Mesothelial cell of epicardium (in vitro differentiated cells): ENCODE measurements around the gene TRAPPC12. TPM values are rescaled to one million over a fixed set of nuclear protein-coding genes. Genes with fewer than 3 reads are reported as not detected.

Experiments
- DNase-seq, 2 experiments: peaks; one replicate each; pipeline ENCODE4 v3.0.0; 2021; ENCODE audit warnings: low spot score in 2 of 2; ENCODE audit not compliant: unreplicated experiment in 2 of 2
- H3K27ac Mint-ChIP-seq: 2 replicates; pipeline ENCODE4 v1.8.0; 2021; ENCODE audit warnings: mixed read lengths
- H3K27me3 Mint-ChIP-seq: 2 replicates; pipeline ENCODE4 v1.8.0; 2021; ENCODE audit warnings: low read depth, mixed read lengths
- H3K36me3 Mint-ChIP-seq: 2 replicates; pipeline ENCODE4 v1.8.0; 2021; ENCODE audit warnings: mixed read lengths
- H3K4me1 Mint-ChIP-seq: 2 replicates; pipeline ENCODE4 v1.8.0; 2021; ENCODE audit warnings: mixed read lengths
- H3K4me3 Mint-ChIP-seq: 2 replicates; pipeline ENCODE4 v1.8.0; 2021; ENCODE audit warnings: mild to moderate bottlenecking, moderate library complexity, mixed read lengths
- H3K9me3 Mint-ChIP-seq: 2 replicates; pipeline ENCODE4 v1.8.0; 2021; ENCODE audit warnings: mixed read lengths
- total RNA-seq: library from RNA; stranded (reverse); gene quantifications from 3 replicates; pipeline ENCODE4 v1.2.1, GENCODE V29; 2021
- TF ChIP-seq, protein P1 (sequence below): fragments of 200-600 bp; sonication (generic); IDR thresholded peaks from one replicate; pipeline ENCODE4 v1.5.0; 2021; ENCODE audit warnings: antibody characterized with exemption; ENCODE audit not compliant: unreplicated experiment

TRAPPC12 gene
- total RNA-seq, 1 donor from 2014 or later: 134 TPM

- no peak overlapping the region for H3K27ac Mint-ChIP-seq
- no peak overlapping the region for H3K4me3 Mint-ChIP-seq
- no peaks in the 10 kb centered on the region for H3K4me1 Mint-ChIP-seq
- no peaks in the 10 kb centered on the region for H3K27me3 Mint-ChIP-seq
- TF ChIP-seq, protein P1, sequence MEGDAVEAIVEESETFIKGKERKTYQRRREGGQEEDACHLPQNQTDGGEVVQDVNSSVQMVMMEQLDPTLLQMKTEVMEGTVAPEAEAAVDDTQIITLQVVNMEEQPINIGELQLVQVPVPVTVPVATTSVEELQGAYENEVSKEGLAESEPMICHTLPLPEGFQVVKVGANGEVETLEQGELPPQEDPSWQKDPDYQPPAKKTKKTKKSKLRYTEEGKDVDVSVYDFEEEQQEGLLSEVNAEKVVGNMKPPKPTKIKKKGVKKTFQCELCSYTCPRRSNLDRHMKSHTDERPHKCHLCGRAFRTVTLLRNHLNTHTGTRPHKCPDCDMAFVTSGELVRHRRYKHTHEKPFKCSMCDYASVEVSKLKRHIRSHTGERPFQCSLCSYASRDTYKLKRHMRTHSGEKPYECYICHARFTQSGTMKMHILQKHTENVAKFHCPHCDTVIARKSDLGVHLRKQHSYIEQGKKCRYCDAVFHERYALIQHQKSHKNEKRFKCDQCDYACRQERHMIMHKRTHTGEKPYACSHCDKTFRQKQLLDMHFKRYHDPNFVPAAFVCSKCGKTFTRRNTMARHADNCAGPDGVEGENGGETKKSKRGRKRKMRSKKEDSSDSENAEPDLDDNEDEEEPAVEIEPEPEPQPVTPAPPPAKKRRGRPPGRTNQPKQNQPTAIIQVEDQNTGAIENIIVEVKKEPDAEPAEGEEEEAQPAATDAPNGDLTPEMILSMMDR: no peak
- H3K9me3 Mint-ChIP-seq: no peaks in the 10 kb centered on the region
- peaks cover 42% of the 10 kb centered on the region for H3K36me3 Mint-ChIP-seq
- DNase-seq: no peak
Observed at GRCh38 chr2:3387644-3388411, 8.3 kb downstream of the TRAPPC12 start.

DNA sequence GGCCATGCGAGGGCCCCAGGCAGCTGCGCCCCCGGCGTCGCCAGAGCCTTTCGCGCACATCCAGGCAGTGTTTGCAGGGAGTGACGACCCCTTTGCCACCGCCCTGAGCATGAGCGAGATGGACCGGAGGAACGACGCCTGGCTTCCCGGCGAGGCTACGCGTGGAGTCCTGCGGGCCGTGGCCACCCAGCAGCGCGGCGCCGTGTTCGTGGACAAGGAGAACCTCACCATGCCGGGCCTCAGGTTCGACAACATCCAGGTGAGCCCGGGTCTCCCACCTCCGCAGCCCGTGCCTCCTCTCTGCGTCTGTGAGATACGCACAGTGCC lies 8.9 kb downstream of the TRAPPC12 start:
- H3K9me3 Mint-ChIP-seq: peaks cover 4% of the 10 kb centered on the region
- no peak for DNase-seq
- peaks cover 44% of the 10 kb centered on the region for H3K36me3 Mint-ChIP-seq
- H3K4me3 Mint-ChIP-seq: no peak overlapping the region
- H3K4me1 Mint-ChIP-seq: no peaks in the 10 kb centered on the region
- TF ChIP-seq, protein P1: no peak
- no peaks in the 10 kb centered on the region for H3K27me3 Mint-ChIP-seq
- H3K27ac Mint-ChIP-seq: no peak overlapping the region

DNA sequence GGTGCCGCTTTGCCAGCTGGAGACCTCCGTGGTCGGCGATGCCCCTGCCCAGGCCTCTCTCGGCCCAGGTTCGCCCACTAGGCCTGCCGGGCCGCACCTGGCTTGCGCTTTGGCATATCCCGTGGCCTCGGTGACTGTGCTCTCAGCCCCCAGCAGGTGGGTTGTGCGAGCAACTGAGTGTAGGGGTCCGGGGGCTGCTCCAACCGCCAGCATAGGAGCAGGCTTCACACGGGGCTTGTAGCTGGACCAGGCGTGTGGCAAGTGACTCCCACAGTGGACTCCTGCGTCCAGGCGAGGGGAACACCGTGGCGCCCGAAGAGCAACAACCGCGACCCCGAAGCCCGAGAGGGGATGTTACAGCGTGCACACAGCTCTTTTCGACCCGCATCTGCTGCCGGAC lies 9.7 kb downstream of the TRAPPC12 start:
- H3K4me1 Mint-ChIP-seq: no peaks in the 10 kb centered on the region
- TF ChIP-seq, protein P1: no peak
- no peak overlapping the region for H3K4me3 Mint-ChIP-seq
- DNase-seq: no peak
- H3K27ac Mint-ChIP-seq: no peak overlapping the region
- H3K36me3 Mint-ChIP-seq: peaks cover 50% of the 10 kb centered on the region
- no peaks in the 10 kb centered on the region for H3K27me3 Mint-ChIP-seq
- H3K9me3 Mint-ChIP-seq: peaks cover 9% of the 10 kb centered on the region

DNA sequence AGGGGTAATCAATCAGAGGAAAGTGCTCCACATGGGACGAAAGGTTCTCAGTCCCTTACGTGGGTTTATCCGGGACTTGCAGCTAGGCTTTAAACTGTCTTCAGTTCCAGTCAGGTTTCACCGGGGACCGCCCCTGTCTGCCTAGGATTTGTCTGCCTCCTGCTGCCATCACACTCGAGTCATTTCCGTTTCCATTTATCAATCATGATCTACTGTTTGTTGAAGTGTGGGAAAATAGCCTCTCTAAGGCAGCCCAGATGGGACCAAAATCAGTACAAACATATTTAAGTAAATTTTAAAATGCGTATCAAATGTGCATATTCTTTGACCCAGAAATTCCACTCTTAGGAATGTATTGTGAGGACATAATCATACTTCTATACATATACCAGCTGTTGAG lies 10.5 kb downstream of the TRAPPC12 start:
- H3K27ac Mint-ChIP-seq: no peak overlapping the region
- peaks cover 14% of the 10 kb centered on the region for H3K9me3 Mint-ChIP-seq
- peaks cover 58% of the 10 kb centered on the region for H3K36me3 Mint-ChIP-seq
- DNase-seq: no peak
- no peaks in the 10 kb centered on the region for H3K4me1 Mint-ChIP-seq
- TF ChIP-seq, protein P1: no peak
- H3K4me3 Mint-ChIP-seq: no peak overlapping the region
- no peaks in the 10 kb centered on the region for H3K27me3 Mint-ChIP-seq

- Mint-ChIP-seq H3K27ac (no peak overlapping the region), H3K27me3 (no peaks in the 10 kb centered on the region), H3K36me3 (peaks cover 71% of the 10 kb centered on the region), H3K9me3 (peaks cover 31% of the 10 kb centered on the region), H3K4me1 (no peaks in the 10 kb centered on the region), H3K4me3 (no peak overlapping the region)
- TF ChIP-seq, protein P1: no peak
- DNase-seq: no peak
Observed at GRCh38 chr2:3392216-3392615, 12.7 kb downstream of the TRAPPC12 start.
